Tibial nerve (tissue), 4 donors: ENCODE measurements around the gene GTSE1. TPM values are rescaled to one million over a fixed set of nuclear protein-coding genes. Genes with fewer than 3 reads are reported as not detected.
"Not testable (repeated sequence)": the region's sequence is repeated elsewhere in the genome, so short reads cannot be mapped to it uniquely, and the experiment has no call there.

Experiments used
- DNase-seq, 2 donors: peaks; one replicate each; pipeline ENCODE4 v3.0.0-alpha.2; 2019; ENCODE audit warnings: low spot score in 2 of 2
- H3K27ac ChIP-seq, 4 donors: fragments of 200-600 bp; sonication (generic) in 3 of 4; one replicate each; pipeline ENCODE4 v1.5.1; 2017 to 2019; ENCODE audit warnings: mild to moderate bottlenecking in 1 of 4
- H3K27me3 ChIP-seq, 2 donors: fragments of 200-600 bp; sonication (generic) in 1 of 2; one replicate each; pipeline versions ENCODE4 v1.5.1 to v1.6.0; 2017 to 2019
- H3K36me3 ChIP-seq, 3 donors: fragments of 200-600 bp; sonication (generic); one replicate each; pipeline ENCODE4 v1.5.1; 2018 to 2019
- H3K4me1 ChIP-seq, 4 donors: fragments of 200-600 bp; sonication (generic) in 3 of 4; one replicate each; pipeline ENCODE4 v1.5.1; 2017 to 2019
- H3K4me3 ChIP-seq, 4 donors: fragments of 200-600 bp; sonication (generic) in 3 of 4; one replicate each; pipeline ENCODE4 v1.5.1; 2017 to 2019; ENCODE audit warnings: mild to moderate bottlenecking in 1 of 4, moderate library complexity in 1 of 4
- H3K9me3 ChIP-seq, 4 donors: fragments of 200-600 bp; sonication (generic) in 3 of 4; one replicate each; pipeline ENCODE4 v1.5.1; 2017 to 2019
- EP300 ChIP-seq, 2 donors: sonication (generic); formaldehyde crosslinking; IDR thresholded peaks; one replicate each; pipeline ENCODE4 v1.6.1; 2017; ENCODE audit warnings: antibody characterized with exemption in 2 of 2, mild to moderate bottlenecking in 1 of 2
- POLR2A ChIP-seq, 2 donors: fragments of 450-650 bp; IDR thresholded peaks; one replicate each; pipeline ENCODE4 v1.6.1; 2017; ENCODE audit warnings: antibody characterized with exemption in 2 of 2, mild to moderate bottlenecking in 2 of 2, moderate library complexity in 2 of 2
- WGBS, 2 donors: methylation state at CpG; one replicate each; pipeline ENCODE4 v1.1.5; 2018; 5-methylcytosine and 5-hydroxymethylcytosine counted together
- total RNA-seq, 4 donors: library from RNA; depleted of rRNA; stranded (reverse); fragments of >200 nt; gene quantifications; one replicate each; pipeline ENCODE4 v1.1.0, GENCODE V29; 2016
- TF ChIP-seq, protein P1 (sequence below), 5 experiments: fragments of 200-600 bp in 3 of 5; fragments of 450-650 bp in 2 of 5; sonication (generic) in 3 of 5; IDR thresholded peaks; one replicate each; pipeline ENCODE4 v1.5.1; 2016 to 2019; ENCODE audit warnings: antibody characterized with exemption in 5 of 5, mild to moderate bottlenecking in 3 of 5, moderate library complexity in 2 of 5

Gene GTSE1
- total RNA-seq, 4 donors from 2014 or later, result 0.30 to 3.3 TPM; not detected in 2

DNA sequence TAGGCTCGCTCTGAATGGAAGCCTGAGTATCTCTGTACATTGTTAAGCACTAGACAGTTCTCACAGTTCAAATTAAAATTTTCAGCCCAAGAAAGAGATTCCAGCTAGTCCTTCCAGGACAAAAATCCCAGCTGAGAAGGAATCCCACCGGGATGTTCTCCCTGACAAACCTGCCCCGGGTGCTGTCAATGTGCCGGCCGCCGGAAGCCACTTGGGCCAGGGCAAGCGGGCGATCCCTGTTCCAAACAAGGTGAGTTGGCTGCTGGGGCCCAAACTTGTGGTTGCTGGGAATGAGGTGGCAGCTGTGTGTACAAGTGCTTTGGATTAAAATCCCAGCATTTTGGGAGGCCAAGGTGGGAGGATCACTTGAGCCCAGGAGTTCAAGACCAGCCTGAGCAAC is 15.4 kb downstream of the GTSE1 start:
- no peaks in the 10 kb centered on the region for H3K4me1 ChIP-seq
- no peaks in the 10 kb centered on the region for H3K27me3 ChIP-seq
- no peak overlapping the region for H3K27ac ChIP-seq
- TF ChIP-seq, protein P1, sequence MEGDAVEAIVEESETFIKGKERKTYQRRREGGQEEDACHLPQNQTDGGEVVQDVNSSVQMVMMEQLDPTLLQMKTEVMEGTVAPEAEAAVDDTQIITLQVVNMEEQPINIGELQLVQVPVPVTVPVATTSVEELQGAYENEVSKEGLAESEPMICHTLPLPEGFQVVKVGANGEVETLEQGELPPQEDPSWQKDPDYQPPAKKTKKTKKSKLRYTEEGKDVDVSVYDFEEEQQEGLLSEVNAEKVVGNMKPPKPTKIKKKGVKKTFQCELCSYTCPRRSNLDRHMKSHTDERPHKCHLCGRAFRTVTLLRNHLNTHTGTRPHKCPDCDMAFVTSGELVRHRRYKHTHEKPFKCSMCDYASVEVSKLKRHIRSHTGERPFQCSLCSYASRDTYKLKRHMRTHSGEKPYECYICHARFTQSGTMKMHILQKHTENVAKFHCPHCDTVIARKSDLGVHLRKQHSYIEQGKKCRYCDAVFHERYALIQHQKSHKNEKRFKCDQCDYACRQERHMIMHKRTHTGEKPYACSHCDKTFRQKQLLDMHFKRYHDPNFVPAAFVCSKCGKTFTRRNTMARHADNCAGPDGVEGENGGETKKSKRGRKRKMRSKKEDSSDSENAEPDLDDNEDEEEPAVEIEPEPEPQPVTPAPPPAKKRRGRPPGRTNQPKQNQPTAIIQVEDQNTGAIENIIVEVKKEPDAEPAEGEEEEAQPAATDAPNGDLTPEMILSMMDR (IDR thresholded peaks at IDR 0.05), result no peak
- no peak for TF ChIP-seq POLR2A (IDR thresholded peaks at IDR 0.05)
- TF ChIP-seq EP300 (IDR thresholded peaks at IDR 0.05), result no peak
- no peak overlapping the region for H3K4me3 ChIP-seq
- no peaks in the 10 kb centered on the region for H3K9me3 ChIP-seq
- H3K36me3 ChIP-seq, result no peaks in the 10 kb centered on the region
- DNase-seq, result no peak
- WGBS, 2 donors, result 94 to 98% methylated on average over 8 of the region's 8 CpGs

DNA sequence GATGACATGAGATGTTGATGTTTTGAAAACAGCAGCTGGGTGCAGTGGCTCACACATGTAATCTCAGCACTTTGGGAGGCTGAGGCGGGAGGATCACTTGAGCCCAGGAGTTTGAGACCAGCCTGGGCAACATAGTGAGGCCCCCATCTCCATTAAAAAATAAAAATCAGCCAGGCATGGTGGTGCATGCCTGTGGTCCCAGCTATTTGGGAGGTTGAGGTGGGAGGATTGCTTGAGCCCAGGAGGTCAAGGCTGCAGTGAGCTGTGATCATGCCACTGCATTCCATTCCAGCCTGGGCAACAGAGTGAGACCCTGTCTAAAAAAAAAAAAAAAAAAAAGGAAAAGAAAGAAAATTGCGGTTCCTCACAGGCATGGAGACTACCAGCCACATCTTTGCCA is 16.2 kb downstream of the GTSE1 start:
- H3K27me3 ChIP-seq, H3K36me3 ChIP-seq, H3K27ac ChIP-seq, H3K4me1 ChIP-seq, DNase-seq, H3K4me3 ChIP-seq, H3K9me3 ChIP-seq: not testable (repeated sequence)
- WGBS, 2 donors, result 94 to 95% methylated on average over 2 of the region's 2 CpGs

DNA sequence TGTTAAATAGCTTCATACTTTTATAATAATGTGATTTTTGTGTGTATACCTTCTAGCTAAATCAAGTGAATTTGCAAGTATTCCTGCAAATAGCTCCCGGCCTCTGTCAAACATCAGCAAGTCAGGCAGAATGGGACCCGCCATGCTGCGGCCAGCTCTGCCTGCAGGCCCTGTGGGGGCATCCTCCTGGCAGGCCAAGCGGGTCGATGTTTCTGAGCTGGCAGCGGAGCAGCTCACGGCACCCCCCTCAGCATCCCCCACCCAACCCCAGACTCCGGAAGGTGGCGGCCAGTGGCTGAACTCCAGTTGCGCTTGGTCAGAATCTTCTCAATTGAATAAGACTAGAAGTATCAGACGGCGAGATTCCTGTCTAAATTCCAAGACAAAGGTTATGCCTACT is 19.3 kb downstream of the GTSE1 start:
- 85 to 89% methylated on average over 12 of the region's 12 CpGs for whole genome bisulfite sequencing, 2 donors
- H3K27me3 ChIP-seq, result no peaks in the 10 kb centered on the region
- H3K36me3 ChIP-seq, result no peaks in the 10 kb centered on the region
- no peak for DNase-seq
- no peak overlapping the region for H3K4me3 ChIP-seq
- H3K4me1 ChIP-seq, result no peaks in the 10 kb centered on the region
- no peaks in the 10 kb centered on the region for H3K9me3 ChIP-seq
- H3K27ac ChIP-seq, result no peak overlapping the region
- TF ChIP-seq, protein P1 (IDR thresholded peaks at IDR 0.05), result no peak
- TF ChIP-seq POLR2A (IDR thresholded peaks at IDR 0.05) (no peak), EP300 (IDR thresholded peaks at IDR 0.05) (no peak)

DNA sequence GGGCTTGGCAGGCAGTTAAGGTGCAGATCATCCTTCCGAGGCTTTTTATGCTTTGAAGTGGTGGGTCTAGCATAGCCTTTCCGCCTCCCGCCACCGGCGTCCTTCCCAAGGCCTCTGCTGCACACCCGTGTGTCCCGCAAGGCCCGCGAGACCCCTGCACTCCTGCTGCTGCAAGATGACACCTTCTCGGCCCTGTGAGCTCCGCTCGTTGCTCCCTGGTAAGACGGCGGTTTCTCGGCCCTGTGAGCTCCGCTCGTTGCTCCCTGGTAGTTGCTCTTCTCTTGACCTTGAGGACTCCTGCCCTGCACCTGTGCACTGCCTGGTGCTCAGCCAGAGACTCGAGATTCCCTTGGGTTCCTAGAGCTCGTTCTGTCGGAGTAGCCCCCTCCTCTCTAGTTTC is 21.0 kb downstream of the GTSE1 start:
- Histone ChIP-seq H3K4me1 (no peaks in the 10 kb centered on the region), H3K4me3 (no peak overlapping the region), H3K27me3 (no peaks in the 10 kb centered on the region), H3K36me3 (no peaks in the 10 kb centered on the region), H3K27ac (no peak overlapping the region), H3K9me3 (no peaks in the 10 kb centered on the region)
- no peak for TF ChIP-seq EP300 (IDR thresholded peaks at IDR 0.05)
- TF ChIP-seq POLR2A (IDR thresholded peaks at IDR 0.05), result no peak
- TF ChIP-seq, protein P1 (IDR thresholded peaks at IDR 0.05), result no peak
- WGBS, 2 donors, result 87 to 89% methylated on average over 20 of the region's 20 CpGs
- no peak for DNase-seq

DNA sequence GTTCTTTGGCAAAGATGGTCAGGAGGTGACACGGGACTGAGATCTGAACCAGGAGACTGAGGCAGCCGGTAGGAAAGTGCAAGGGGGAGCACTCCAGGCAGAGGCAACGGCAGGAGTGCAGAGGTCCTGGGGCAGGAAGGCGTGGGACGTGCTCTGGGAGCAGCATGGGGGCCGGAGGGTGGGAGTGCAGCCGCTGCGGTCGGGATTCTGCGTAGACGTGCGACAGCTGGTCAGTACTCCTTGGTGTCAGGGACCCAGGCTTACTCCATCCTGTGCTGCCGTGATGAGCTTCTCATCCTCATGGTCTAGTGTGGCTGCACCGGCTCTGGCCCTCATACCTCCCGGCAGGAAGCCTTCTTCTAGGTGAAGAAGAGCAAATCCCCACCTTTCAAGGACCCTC is 21.9 kb downstream of the GTSE1 start:
- Histone ChIP-seq H3K27ac (no peak overlapping the region), H3K9me3 (no peaks in the 10 kb centered on the region), H3K27me3 (no peaks in the 10 kb centered on the region), H3K36me3 (no peaks in the 10 kb centered on the region), H3K4me3 (no peak overlapping the region), H3K4me1 (no peaks in the 10 kb centered on the region)
- WGBS, 2 donors, result 90 to 93% methylated on average over 15 of the region's 15 CpGs
- TF ChIP-seq EP300 (IDR thresholded peaks at IDR 0.05) (no peak), POLR2A (IDR thresholded peaks at IDR 0.05) (no peak)
- TF ChIP-seq, protein P1 (IDR thresholded peaks at IDR 0.05), result no peak
- no peak for DNase-seq

DNA sequence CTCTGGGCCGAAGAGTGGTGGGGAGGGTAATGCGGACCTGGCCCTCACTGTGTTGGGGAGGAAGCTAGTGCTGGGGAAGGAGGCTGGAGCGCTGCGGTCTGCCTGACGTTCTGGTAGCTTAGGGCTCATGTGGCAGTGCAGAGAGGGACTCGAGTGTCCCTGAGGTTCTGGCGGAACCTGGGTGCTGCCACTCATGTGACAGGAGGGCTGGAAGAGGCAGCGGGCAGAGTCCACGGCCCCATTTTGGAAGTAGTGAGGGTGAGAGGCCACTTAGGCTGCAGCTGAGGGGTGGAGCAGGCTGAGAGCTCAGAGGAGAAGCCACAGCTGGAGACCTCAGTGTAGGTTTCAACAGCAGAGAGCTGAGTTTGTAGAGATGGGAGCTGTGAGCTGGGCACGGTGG is 22.6 kb downstream of the GTSE1 start:
- no peaks in the 10 kb centered on the region for H3K4me1 ChIP-seq
- TF ChIP-seq POLR2A (IDR thresholded peaks at IDR 0.05) (no peak), EP300 (IDR thresholded peaks at IDR 0.05) (no peak)
- TF ChIP-seq, protein P1 (IDR thresholded peaks at IDR 0.05), result no peak
- no peak overlapping the region for H3K27ac ChIP-seq
- DNase-seq, result no peak
- no peaks in the 10 kb centered on the region for H3K36me3 ChIP-seq
- WGBS, 2 donors, result 90 to 95% methylated on average over 10 of the region's 10 CpGs
- H3K4me3 ChIP-seq, result no peak overlapping the region
- H3K9me3 ChIP-seq, result no peaks in the 10 kb centered on the region
- H3K27me3 ChIP-seq, result no peaks in the 10 kb centered on the region
